Upper lobe of left lung (tissue), 4 donors: ENCODE data around the gene IL1RAPL1.

Source experiments
- CTCF ChIP-seq, 6 experiments: fragments of 450-650 bp in 4 of 6; fragments of 200-600 bp in 2 of 6; sonication (generic) in 2 of 6; IDR thresholded peaks; one replicate each; pipeline ENCODE4 v1.5.1; 2016 to 2019; ENCODE audit warnings: antibody characterized with exemption in 6 of 6
- POLR2A ChIP-seq, 4 donors: fragments of 450-650 bp; IDR thresholded peaks; one replicate each; pipeline ENCODE4 v1.5.1; 2016 to 2017; ENCODE audit warnings: antibody characterized with exemption in 4 of 4, mild to moderate bottlenecking in 2 of 4
- POLR2AphosphoS5 ChIP-seq, 2 donors: sonication (generic); formaldehyde crosslinking; IDR thresholded peaks; one replicate each; pipeline ENCODE4 v1.5.1; 2017; ENCODE audit warnings: antibody characterized with exemption in 2 of 2

DNA sequence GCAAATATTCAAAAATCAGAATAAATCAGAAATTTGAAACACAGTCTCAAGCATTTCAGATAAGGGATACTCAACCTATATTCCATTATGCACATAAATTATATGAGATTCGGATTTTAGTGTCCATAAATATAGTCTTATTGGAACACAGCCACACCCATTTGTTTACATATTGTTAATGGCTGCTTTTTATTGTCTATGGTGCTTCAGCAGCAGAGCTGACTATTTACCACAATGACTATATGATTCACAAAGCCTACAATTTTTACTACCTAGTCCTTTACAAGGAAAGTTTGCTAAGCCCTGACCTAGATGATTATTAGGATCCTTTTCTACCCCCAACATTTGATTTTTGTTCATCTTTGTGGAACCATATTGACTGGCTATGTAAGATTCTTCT, 63.9 kb downstream of the IL1RAPL1 start:
- TF ChIP-seq CTCF (IDR thresholded peaks at IDR 0.05) (no peak), POLR2A (IDR thresholded peaks at IDR 0.05) (no peak), POLR2AphosphoS5 (IDR thresholded peaks at IDR 0.05) (no peak)
